Testis (tissue), 2 donors: Measurements from ENCODE around the gene RERE.

Experiments
- CTCF ChIP-seq, 3 experiments: fragments of 450-650 bp in 2 of 3; fragments of 200-600 bp in 1 of 3; sonication (generic) in 1 of 3; IDR thresholded peaks; one replicate each; pipeline ENCODE4 v1.5.1; 2016 to 2019; ENCODE audit warnings: antibody characterized with exemption in 3 of 3, mild to moderate bottlenecking in 2 of 3, moderate library complexity in 1 of 3
- POLR2A ChIP-seq: fragments of 450-650 bp; IDR thresholded peaks from one replicate; pipeline ENCODE4 v1.6.1; 2017; ENCODE audit warnings: antibody characterized with exemption, mild to moderate bottlenecking, moderate library complexity

GRCh38 chr1:8666389-8667167 lies 150.9 kb downstream of the RERE start:
- TF ChIP-seq CTCF (IDR thresholded peaks at IDR 0.05) (no peak), POLR2A (no peak)
